Measurements from ENCODE around the gene PHLDA2.
"Not testable (repeated sequence)": the region's sequence is repeated elsewhere in the genome, so short reads cannot be mapped to it uniquely, and the experiment has no call there.

Gene PHLDA2

DNA sequence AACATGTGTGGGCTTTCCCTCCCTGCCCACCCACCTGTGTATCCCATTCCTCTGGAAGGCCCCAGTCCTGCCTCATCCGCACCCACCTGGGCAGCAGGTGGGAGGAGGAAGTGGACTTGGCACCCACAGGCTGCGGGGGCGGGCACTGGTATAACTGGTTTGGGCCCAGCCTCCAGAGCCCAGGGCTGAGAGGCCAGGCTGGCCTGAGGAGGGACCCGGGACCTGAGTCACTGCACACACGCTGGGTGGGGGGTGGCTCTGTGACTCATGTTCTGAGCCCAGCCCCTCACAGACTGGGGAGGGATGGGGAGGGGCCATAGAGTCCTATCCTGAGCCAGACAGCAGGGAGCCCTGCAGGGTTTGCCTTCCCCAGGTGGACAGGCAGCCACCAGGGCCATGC is 16.7 kb downstream of the PHLDA2 start:
- DNase-seq: no peak

DNA sequence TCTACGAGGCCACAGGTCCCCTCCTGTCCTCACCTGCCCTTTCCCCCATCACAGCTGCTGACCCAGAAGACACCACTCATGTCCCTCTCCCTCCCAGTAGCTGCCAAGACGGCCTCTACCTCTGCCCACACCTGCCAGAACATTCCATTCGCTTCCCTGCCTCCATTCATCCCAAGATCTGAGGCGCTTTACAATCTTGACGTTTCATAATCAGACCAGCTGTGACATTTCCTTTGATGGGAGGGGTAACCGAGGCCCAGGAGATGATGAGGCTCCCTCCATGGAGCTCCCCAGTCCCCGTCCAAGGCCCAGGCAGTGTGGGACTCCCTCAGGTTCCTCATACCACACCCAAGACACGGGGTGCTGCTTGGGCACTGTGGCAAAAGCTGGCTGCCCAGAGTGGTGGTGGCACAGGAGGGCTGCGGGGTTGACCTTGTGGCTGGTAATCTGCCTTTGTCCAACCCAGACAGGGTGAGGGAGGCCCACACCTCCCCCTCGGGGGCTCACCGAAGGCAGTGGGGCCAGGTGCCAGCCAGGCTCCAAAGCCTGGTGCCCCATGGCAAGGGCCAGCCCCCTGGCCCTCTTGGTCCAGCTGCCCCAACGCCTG is 17.3 kb downstream of the PHLDA2 start:
- no peak for DNase-seq

DNA sequence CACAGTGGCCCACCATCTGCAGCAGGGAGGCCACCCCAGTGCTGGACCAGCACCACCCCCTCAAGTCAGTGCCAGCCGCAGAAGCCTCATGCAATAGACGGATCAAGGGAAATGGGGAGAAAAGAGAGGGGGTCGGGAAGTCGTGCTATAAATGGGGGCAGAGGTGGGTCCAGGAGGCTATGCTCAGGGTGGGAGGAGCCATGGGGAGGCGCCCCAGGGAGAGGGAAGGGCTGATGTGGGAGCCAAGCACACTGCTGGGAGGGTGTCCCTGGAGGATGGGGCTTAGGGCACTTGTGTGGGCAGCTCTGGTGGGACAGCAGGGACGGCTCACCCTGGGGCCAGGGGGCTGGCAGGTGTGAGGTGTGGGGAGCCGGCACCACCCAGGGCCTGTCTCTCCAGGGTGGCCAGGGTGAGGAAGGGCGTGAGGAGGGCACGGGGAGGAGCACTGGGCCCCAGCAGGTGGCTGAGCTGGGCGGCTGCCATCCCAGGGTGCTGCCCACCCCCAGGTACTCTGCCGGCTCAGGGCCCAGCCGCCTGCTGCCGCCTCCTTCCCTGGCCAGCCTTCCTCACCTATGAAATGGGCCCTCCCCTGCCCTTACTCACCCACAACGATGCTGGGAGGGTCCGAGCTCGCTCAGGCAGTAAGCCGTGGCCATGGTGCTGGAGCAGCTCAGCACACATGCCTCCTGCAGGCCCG is 18.0 kb downstream of the PHLDA2 start:
- no peak for DNase-seq

DNA sequence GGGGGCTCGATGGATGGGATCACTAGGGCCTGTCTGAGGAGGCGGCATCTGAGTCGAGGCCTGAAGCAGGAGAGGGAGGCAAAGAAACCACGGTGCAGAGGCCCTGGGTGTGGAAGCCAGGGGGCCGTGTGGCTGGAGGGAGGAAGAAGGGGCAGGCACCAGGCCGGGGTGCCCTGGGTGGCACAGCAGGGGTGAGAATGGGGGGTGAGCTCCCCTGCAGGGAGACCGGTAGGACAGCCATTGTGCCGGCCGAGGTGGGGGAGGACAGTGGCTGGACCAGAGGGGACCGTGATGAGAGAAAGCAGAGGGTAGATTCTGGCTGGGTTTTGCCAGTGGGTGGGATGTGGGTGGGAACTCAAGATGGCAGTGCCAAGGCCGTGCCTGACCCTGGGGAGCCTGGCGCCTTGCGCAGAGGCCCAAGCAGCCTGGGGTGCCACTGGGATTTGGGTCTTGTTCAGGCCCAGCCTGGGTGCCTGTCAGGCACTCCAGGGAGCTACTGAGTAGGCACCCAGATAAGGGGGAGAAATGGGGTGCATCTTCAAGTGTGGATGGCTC is 18.7 kb downstream of the PHLDA2 start:
- no peak for DNase-seq

DNA sequence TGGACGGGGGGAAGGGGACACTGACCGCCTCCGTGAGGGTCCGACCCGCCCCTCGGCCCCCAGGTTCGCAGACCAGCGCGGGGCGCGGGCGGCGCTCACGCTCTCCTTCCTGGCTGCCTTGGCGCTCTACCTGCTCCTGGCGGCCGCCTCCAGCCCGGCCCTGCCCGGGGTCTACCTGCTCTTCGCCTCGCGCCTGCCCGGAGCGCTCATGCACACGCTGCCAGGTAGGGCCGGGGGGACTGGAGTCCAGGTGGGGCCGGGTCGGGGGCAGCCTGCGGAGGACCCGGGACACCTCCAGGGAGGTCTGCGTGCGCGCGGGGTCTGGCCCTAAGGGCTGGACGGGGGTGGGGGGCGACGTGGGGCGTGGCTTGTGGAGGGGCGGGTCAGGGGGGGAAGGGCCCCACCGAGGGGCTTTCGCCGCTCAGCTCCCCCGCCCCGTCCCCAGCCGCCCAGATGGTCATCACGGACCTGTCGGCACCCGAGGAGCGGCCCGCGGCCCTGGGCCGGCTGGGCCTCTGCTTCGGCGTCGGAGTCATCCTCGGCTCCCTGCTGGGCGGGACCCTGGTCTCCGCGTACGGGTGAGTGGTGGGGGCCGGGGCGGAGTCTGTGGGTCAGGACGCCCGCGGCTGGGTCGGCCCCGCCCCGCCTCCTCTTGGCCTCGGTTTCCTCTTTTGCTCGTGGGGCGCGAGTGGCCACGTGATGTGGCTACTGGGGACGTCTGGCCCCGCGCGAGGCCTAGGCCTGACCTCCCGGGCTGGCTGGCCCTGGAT is 19.9 kb downstream of the PHLDA2 start:
- DNase-seq: no peak

DNA sequence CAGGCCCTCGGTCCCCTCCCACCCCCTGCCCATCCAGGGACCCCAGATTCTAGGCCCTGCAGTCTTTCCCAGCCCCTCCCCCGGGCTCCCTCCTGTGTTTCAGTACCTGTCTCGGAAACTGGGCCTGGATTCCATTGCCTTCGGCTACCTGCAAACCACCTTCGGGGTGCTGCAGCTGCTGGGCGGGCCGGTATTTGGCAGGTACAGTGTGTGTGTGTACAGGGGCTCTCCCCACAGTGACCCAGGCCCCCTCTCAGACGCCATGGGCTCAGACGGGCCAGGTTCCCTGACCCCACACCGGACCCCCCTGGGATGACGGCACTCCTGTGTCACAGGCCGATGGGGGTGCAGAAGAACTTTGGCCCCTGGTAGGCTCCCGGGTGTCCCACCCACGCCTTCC is 21.1 kb downstream of the PHLDA2 start:
- no peak for DNase-seq

DNA sequence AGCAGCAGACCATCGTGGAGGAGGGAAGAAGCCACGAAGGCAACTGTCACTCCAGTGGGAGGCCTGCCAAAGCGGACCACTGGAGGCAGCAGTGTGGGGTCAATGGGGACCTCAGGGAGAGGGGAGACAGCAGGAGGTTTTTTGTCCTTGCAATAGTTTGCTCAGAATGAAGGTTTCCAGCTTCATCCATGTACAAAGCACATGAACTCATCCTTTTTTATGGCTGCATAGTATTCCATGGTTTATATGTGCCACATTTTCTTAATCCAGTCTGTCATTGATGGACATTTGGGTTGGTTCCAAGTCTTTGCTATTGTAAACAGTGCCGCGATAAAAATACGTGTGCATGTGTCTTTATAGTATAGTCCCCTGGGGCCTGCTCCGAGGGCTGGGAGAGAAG is 23.9 kb downstream of the PHLDA2 start:
- not testable (repeated sequence) for DNase-seq

DNA sequence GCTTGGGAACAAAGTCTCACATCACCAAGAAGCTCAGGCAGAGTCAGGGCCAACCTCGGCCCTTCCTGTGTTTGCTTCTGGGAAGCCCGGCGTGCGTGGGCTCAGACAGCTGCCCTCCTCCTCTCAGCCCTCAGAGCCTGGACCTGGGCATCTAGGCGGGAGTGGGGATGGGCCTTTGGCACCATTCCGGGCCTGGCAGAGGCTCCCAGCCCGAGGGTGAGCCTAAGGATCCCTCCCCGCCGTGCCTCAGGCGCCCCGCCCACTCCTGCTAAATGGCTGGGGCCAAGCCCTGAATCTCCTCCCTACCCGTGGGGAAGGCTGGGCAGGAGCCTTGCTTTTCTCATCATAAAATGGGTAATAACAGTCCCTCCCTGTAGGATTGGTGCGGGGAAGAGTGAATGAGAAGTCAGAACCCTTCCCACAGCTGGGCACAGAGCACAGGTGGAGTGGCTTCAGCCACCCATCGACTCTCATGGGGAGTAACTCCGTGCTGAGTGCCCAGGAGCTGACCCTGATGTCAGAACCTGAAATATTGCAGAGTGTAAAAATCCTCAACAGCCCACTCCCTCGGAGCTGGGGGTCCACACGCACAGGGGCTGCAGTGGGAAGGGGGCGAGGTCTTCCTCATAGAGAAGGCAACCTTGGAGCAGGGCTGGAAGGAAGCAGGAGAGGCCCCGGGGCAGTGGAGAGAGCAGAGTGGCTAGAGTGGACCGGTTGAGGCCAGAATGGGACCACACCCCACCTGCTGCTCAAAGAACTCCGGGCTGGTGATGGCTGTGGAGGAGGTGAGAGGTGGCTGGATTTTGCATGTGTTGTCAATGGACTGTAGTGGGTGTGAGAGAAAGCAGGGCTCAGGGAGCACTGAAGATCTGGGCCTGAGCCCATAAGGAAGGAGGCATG is 24.8 kb downstream of the PHLDA2 start:
- DNase-seq: no peak

DNA sequence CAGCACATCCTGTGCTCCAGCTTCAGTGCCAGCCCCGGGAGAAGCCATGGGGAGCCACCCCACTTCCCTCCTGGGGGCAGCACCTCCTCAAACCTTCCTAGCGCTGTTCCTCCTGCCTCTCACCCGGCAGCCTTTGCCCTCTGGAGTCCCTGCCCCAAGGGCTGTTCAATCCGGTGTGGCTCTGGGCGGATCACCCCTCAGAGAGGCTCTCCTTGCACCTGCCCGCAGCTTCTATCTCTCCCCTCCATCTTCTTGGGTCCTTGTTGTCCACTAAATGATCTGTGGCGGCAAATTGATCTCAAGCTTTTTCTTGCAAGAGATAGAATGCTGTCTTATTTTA is 25.6 kb downstream of the PHLDA2 start:
- no peak for DNase-seq

DNA sequence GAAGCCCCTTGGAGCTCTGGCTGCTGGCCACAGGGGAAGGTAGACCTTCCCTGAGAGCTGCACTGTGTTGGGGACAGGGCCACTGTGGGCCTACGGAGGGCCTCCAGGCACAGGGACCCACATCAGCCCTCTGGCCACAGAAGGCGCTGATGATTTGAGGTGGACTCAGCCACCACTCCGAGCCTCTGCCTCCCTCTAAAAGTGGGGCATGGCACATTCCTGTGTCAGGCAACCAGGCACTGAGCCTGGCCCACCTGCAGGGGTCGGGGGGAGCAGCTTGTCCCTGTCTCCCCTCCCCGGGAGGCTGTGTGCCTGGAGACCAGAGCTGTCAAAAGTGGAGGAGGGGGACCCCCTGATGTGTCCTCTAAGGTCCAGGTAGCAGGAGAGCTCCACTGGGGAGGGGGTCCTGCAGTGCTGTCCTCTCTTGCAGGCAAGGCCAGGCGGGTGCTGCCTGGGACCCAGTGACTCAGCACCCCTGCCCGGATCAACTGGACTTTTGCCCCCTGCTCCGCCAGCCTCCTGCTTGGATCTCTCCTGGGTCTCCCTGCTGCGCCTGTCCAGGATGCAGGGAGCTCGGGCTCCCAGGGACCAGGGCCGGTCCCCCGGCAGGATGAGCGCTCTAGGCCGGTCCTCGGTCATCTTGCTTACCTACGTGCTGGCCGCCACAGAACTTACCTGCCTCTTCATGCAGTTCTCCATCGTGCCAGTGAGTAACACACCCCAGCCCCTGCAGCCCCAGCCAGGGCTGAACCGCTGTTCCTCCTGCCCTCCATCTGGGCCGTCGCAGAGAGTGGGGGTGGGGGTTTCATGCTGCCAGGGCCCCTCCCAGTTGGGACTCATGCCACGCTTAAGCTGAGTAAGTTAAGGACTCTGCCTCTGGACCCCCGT is 26.2 kb downstream of the PHLDA2 start:
- DNase-seq: no peak

DNA sequence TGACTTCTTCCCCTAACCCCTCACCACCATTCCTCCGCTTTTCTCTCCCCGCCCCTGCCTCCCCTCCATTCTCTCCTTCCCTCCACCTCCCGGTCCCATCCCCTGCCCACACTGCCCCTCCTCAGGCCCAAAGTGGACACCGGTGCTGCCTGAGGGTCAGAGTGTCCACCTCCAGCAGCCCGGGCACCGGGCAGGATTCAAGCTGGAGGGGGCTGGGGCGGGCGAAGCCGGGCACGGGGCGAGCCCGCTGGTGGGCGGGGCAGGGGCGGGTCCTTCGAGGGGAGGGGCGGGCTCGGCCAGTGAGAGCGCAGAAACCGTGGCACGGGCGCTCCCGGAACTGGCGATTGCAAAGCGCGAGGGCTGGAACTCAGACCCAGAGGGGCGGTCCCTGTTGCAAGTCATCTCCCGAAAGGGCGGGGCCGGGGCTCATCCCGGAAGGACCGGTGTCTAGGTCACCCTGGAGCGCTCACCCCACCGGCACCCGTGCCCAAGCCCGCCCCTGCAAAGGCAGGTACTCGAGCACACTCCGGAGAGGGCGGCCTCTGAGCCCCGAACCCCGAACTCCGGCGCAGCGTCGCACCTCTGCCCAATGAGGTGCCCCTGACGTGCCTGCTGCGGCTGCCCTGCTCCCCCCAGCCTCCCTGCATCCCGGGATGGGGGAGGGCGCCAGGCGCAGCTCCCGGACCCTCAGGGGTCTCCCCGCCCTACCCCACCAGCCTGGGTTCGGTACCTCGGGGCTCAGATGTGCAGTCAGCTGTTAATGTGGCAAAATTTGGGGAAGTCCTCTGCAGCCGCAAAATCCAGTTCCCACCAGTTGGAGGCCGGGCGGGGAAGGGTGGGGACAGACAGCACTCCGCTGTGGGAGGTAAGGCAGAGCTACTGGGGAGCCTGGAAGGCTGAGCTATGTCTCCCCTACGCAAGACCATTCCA is 27.1 kb downstream of the PHLDA2 start:
- peak; percentile 92 for DNase-seq

DNA sequence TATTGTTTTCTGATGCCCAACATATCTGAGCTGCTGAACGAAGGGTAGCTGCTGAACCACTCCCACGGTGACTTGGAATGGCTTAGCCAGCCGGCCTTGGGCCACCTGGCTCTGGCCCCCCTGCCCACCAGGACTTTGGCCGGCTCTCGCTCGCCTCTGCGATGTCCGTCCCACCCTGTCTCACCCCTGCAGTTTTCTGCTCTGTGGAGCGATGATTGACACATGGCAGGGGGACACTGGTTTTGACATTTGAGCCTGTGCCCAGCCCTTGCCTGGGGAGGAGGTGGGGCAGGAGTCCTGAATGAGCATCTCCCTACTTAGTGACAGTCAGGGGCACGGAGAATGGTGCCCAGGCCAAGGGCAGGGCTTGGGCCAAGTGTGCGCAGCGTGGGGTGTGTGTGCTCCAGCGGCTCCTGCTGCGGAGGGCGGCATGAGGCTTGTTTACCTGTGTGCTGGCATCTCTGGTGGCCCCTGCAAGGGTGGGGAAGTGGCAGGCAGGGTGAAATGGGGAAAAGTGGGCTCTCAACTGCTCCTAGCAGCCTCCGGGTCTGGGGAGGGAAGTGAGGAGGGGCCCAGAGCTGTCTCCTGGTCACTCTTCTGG is 27.9 kb downstream of the PHLDA2 start:
- no peak for DNase-seq

DNA sequence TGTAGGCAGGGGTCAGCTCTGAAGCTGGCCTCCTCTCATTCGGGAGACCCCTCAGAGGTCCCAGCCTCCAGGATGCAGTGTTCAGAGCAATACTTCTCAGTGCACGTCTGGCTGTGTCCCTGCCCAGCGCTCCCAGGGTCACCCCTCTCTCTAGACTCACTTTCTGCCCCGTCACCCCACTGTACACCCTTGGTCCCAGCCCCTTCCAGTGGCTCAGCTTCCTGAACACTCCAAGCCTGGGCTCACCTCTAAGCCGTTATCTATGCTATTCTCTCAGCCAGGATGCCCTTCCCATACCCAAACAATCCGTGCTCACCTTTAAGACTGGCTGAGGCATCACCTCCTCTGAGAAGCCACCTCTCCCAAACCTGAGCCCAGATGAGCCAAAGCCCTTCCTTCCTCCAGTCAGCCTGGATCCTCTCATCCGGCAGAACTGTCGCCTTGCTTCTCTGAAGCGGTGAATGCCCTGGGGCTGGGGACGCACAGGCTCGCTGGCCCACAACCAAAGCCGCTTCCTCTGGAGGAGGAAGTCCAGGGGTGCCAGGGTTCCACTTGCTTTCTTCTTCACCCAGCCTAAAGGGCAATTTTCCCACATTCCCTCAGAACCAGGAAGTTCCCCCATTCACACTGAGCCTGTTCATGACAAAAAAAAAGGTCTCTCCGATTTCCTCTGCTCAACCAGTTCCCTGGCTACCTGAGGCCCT is 30.0 kb downstream of the PHLDA2 start:
- no peak for DNase-seq

DNA sequence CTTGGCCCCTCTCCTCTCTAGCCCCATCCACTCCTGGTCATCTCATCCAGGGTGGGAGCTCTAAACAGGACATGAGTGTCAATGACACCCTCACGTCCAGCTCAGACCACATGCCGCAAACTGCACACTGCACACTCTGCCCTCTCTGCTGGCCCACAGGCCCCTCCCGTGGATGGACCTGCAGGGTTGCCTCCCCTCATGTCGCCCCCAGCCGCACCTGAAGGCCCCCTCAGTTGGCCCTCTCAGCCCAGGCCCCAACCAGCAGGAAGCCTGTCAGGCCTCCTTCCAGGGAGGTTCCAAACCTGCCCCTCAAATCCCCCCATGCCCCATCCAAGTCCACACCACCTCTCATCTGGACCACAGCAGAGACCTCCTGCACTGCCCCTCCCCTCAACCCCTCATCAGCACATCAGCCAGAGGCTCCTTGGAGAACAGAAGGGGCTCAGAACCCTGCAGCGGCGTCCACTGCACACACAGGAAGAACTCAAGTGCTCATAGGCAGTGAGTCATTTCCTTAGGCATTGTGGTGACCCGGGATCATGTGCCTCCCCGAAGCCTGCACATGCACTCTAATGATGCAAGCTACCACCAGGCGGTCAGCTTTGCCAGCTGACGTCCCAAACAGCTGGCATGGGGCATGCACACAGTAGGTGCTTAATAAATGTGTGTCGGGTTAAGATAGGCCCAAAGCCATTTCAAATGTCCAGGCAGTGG is 30.7 kb downstream of the PHLDA2 start:
- DNase-seq: peak; percentile 76

DNA sequence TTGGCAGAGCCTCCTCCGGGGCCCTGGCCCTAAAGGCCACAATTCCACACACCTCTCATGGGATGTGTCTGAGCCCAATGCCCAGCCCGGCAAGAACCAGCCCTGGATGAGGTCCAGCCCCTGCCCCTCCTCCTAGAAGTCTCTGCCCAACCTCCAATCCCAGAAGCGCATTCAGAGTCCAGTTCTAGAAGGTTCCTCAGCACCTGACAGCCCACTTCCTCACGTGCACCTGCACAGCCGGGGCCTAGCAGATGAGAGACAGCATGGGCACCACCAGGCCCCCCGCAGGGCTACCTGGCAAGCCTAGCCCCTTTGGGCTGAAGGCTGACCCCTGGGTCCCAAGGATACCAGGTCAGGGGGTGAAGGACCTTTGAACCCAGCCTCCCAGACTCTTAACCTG is 32.2 kb downstream of the PHLDA2 start:
- DNase-seq: no peak

DNA sequence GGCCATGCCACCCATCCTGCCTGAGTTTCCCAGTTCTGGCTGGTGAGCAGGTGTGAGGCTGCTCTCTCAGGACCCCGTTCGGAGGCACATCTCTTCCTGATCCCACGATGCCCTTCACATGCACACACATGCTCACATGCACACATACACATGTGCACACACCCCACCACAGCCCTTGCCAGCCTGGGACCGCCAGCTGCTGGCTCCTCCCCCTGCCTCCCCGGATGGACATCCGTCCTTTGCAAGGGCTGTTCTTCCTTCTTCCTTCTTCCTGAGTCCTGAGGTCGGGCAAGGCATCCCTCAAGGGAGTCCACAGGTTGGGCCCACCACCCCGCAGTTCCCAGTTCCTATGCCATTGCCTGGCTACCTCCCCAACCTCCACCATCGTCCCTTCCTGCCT is 33.2 kb downstream of the PHLDA2 start:
- DNase-seq: no peak

DNA sequence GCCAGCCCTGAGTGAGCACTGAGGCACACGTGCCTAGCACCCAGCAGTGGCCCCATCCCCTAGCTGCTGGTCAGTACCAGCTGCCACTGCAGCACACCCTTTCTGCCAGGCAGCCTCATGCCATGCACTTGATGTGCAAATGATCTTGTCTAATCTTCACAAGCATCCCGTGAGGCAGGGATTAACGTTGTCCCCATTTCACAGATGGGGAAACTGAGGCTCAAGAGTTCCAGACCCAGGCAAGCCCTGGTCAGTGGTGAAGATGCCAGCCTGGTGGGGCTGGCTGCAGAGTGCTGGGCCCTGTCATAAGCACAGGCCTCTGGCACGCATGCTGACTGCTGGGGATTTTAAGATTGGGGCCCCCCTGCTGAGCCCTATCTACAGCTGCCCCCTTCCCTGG is 35.3 kb downstream of the PHLDA2 start:
- no peak for DNase-seq

DNA sequence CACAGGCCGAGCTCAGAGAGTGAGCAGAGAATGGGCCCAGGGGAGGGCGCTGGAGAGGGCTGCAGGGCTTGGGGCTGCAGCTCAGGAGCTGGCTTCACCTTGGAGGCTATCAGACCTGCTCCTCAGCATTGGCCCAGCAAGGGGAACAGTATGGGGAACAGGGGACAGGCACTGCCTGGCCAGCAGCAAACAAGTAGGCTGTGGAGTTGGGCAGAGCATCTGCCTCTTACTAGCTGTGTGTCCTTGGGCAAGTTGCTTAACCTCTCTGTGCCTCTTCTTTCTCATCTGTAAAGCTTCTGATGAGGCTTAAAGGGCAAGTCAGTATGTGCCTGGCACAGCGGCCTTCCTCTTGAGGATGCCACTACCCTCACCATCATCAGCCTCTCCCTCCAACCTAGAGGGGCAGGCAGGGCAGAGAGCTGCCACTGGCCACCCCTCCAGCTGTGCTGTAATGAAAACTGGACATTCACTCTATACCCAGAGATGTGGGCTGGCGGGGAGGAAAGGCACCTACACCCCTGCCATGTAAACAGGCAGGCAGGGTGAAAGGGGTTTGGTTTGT is 36.2 kb downstream of the PHLDA2 start:
- peak; percentile 71 for DNase-seq
